HUDEP-2 (cell line): ENCODE results near the gene NBPF3.
A peak's percentile ranks its signal among the peaks of the same experiment; 100 is the strongest.
"Not testable (repeated sequence)": the region's sequence is repeated elsewhere in the genome, so short reads cannot be mapped to it uniquely, and the experiment has no call there.

ENCODE experiments used
- DNase-seq, 76 experiments: peaks; one replicate each; lab custom pipeline; 2025; ENCODE audit not compliant: unreplicated experiment in 76 of 76; lab: John Stamatoyannopoulos, UW

The NBPF3 gene, protein sequence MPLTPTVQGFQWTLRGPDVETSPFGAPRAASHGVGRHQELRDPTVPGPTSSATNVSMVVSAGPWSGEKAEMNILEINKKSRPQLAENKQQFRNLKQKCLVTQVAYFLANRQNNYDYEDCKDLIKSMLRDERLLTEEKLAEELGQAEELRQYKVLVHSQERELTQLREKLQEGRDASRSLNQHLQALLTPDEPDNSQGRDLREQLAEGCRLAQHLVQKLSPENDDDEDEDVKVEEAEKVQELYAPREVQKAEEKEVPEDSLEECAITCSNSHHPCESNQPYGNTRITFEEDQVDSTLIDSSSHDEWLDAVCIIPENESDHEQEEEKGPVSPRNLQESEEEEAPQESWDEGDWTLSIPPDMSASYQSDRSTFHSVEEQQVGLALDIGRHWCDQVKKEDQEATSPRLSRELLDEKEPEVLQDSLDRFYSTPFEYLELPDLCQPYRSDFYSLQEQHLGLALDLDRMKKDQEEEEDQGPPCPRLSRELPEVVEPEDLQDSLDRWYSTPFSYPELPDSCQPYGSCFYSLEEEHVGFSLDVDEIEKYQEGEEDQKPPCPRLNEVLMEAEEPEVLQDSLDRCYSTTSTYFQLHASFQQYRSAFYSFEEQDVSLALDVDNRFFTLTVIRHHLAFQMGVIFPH

DNA sequence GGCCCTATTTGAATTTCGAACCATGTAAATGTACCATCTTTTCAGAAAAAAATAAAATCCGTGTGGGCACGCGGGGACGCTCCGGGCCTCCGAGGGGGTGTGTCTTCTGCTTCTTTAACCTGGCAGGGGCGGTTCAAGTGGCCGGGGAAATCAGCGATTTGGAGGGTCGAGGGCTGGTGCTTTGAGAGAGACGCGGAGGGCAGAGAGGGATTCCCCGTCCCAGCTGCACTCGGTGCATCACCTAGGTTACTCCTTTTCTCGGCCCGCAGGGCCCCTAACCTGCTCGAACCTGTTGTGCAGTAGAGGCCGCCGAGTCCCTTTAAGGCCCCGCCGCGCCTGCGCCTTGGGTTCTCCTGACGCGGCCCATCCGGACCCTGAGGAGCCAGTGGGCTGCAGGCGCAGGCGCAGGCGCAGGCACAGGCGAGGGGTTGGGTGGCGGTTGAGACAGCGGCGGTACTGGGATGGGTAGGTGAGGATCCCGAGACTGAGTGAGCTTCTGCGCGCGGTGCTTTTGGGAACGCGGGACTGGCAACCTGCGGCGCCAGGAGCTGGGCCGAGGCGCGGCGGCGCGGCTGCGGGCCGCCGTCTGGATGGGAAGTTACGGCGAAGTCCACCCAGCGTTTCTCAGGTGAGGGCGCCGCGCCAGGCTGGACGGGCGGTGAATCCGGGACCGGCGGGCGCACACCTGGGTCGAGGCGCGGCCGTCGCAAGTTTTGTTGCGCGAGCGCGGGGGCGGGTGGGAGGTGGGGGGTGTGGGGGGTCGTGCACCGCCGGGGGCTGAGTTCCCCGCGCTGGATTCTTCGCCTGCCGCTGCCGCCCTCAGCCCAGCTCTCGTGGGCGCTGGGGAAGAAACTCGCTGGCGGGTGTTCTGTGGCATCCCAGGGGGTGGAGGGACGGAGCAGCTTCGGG, at the start of gene NBPF3:
TSS of gene NBPF3 (plus strand) at position 417 of the 909 bp plus-strand sequence. CDS start 4,950 bp downstream, outside the sequence.
- DNase-seq, result peak in 71 of 76 experiments; percentile 15 to 85 (median 64)

DNA sequence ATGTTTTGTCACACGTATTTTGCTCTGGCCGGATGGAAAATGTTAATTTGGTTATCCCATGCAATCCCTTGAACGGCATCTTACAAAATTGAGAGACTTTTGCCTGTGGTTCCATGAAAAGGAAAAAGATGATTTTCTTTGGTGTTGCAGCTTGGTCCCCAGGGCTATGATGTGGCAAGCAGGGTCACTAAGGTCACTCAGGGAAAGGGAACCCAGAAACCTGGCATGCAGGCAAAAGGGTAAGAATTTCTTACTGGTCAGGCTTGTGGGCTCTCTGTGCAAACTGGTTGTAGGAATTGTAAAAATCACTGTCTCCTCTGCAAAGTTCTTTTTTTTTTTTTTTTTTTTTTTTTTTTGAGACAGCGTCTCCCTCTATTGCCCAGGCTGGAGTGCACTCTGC, 48.4 kb upstream of the NBPF3 start:
- DNase-seq, result no peak

DNA sequence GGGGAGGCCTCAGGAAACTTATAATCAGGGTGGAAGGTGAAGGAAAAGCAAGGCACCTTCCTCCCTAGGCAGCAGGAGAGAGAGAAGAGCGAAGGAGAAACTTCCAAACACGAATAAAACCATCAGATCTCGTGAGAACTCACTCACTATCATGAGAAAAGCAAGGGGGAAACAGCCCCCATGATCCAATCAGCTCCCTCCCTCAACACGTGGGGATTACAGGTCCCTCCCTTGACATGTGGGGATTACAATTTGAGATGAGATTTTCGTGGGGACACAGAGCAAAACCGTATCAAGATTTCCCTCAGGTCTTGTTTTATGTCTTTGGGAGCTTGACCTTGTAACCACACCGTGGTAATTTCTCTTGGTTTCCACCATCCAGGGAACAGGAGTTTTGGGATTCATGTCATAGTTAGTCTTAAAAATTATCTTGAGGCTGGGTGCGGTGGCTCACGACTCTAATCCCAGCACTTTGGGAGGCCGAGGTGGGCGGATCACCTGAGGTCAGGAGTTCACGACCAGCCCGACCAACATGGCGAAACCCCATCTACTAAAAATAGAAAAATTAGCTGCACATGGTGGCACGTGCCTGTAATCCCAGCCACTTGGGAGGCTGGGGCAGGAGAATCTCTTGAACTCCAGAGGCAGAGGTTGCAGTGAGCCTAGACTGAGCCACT, 47.2 kb upstream of the NBPF3 start:
- DNase-seq, result no peak

DNA sequence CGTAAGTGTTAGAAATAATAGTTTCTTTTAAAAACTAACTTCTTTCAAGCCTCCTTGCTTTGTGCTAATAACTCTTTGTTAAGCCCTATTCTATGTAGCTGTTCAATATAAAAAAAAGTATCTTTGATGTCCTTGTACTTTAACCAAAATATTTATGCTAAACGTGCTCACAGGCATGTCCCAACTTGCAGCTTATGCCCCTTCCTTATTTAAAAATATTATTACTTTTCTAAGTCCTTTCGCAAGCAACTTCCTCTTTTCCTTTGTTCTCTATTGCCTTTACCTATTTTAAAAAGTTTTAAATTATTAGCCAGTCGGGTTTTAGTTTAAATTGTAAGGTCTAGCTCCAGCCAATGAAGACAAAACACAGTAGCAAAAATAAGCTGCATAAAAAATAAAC, 43.4 kb upstream of the NBPF3 start:
- no peak for DNase-seq

DNA sequence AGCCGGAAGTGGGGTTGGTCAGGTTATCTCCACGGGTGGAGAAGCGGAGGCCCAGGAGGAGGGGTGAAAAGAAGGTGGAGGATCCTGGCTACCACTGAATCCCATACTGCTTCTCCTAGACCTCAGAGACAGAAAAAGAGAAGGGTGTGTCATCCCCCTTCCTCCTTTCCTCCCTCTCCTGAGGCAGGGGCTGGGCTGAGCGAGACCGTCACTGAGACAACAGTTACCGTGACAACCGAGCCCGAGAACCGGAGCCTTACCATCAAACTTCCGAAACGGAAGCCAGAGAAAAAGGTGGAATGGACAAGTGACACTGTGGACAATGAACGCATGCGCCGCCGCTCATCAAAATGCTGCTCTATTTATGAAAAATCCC, 42.1 kb upstream of the NBPF3 start:
- DNase-seq, result no peak

DNA sequence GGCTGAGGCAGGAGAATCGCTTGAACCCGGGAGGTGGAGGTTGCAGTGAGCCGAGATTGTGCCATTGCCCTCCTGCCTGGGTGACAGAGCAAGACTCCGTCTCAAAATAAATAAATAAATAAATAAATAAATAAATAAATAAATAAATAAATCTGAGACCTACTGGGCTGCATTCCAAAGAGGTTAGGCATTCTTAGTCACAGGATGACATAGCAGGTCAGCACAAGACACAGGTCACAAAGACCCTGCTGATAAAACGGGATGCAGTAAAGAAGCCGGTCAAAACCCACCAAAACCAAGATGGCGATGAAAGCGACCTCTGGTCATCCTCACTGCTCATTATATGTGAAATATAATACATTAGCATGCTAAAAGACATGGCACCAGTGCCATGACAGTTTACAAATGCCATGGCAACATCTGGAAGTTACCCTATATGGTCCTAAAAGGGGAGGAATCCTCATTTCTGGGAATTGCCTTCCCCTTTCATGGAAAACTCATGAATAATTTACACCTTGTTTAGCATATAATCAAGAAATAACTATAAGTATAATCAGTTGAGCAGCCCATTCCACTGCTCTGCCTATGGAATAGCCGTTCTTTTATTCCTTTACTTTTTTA, 38.1 kb upstream of the NBPF3 start:
- DNase-seq, result not testable (repeated sequence)

DNA sequence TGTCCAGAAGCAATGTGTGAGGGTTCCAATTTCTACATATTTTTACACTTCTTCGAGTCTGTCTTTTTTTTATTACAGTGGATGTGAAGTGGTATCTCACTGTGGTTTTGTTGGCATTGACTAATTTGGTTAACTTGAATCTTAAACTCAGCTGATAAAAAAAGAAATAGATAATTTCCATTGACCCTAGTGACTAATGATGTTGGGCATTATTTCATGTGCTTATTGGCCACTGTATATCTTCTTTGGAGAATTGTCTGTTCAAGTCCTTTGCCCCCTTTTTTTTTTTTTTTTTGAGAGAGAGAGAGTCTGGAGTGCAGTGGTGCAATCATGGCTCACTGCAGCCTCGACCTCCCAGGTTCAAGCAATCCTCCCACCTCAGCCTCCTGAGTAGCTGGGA, 33.3 kb upstream of the NBPF3 start:
- DNase-seq, result no peak

DNA sequence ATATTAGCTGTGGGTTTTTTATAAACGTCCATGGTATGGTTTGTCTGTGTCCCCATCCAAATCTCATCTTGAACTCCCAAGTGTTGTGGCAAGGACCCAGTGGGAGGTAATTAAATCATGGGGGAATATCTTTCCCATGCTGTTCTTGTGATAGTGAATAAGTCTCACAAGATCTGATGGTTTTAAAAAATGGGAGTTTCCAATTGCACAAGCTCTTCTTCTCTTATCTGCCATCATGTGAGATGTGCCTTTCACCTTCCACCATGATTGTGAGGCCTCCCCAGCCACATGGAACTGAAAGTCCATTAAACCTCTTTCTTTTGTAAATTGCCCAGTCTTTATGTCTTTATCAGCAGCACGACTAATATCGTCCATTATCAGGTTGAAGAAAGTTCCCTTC, 30.0 kb upstream of the NBPF3 start:
- not testable (repeated sequence) for DNase-seq

DNA sequence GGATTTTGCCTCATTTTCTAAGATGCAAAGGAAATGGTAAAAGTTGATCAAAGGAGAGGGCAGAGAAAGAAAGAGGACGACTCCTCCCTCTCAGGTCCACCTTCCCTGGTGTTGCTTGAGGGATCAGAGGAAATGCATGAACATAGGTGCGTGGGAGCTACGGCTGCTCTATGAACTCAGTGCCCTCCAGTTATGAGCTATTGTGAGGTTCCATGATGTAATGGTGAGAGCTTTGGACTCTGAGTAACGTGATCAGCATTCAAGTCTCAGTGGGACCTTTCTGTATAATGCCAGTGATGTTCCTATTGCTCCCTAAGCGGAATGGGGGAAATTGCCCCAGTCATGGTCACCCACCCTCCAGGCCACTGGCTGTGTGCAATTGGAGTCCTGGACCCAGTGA, 25.9 kb upstream of the NBPF3 start:
- no peak for DNase-seq

DNA sequence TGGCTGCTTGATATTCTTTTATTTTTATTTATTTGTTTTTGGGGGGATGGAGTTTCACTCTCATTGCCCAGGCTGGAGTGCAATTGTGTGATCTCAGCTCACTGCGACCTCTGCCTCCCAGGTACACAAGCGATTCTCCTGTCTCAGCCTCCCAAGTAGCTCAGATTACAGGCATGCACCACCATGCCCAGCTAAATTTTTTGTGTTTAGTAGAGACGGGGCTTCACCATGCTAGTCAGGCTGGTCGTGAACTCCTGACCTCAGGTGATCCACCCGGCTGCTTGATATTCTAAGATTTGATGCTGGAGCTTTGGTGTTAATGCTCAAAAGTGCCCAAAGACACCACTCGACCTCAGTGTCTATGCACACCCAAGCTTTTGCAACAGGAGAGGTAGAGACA, 19.6 kb upstream of the NBPF3 start:
- not testable (repeated sequence) for DNase-seq

DNA sequence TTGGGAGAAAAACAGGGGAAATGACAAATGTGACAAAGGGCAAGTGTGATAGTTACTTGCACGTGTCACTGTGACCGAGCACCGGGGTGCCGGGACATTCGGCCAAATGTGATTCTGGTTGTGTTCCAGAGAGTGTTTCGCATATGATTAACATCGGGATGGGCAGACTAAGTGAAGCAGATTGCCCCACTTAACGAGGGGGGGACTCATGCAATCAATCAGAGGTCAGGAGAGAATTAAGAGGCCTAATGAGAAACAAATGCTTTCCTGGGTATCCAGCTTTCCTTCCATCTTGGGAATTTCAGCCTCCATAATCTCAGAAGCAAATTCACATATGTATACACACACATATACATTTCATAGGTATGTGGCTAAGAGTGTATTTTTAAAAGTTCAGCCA, 18.6 kb upstream of the NBPF3 start:
- DNase-seq, result not testable (repeated sequence)

DNA sequence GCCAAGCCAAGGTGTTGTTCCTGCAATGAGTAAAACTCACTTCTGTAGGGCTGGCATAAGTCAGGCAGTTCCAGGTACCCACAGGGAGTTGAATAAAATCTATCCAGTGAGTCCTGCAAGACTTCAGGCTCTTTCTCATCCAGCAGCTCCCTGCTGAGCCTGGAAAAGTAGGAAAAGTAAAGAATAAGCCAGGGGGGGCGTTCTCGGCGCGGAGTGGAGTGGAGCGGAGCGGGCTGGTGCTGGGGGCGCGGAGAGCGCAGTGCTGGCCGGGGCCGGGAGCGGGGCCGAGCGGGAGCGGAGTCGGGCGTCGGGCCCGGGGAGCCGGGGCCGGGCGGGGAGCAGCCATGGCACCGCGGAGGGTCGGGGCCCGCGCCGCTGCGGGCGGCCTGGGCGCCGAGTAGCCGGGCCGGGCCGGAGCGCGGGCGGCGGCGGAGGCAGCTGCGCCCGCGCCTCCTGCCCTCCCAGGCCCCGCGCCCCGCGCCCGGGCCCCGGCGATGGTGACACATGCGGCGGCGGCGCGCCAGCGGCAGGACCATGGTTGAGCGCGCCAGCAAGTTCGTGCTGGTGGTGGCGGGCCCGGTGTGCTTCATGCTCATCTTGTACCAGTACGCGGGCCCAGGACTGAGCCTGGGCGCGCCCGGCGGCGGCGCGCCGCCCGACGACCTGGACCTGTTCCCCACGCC, 12.0 kb upstream of the NBPF3 start:
- not testable (repeated sequence) for DNase-seq

DNA sequence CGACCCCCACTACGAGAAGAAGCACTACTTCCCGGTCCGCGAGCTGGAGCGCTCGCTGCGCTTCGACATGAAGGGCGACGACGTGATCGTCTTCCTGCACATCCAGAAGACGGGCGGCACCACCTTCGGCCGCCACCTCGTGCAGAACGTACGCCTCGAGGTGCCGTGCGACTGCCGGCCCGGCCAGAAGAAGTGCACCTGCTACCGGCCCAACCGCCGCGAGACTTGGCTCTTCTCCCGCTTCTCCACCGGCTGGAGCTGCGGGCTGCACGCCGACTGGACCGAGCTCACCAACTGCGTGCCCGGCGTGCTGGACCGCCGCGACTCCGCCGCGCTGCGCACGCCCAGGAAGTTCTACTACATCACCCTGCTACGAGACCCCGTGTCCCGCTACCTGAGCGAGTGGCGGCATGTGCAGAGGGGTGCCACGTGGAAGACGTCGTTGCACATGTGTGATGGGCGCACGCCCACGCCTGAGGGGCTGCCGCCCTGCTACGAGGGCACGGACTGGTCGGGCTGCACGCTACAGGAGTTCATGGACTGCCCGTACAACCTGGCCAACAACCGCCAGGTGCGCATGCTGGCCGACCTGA, 11.4 kb upstream of the NBPF3 start:
- not testable (repeated sequence) for DNase-seq

DNA sequence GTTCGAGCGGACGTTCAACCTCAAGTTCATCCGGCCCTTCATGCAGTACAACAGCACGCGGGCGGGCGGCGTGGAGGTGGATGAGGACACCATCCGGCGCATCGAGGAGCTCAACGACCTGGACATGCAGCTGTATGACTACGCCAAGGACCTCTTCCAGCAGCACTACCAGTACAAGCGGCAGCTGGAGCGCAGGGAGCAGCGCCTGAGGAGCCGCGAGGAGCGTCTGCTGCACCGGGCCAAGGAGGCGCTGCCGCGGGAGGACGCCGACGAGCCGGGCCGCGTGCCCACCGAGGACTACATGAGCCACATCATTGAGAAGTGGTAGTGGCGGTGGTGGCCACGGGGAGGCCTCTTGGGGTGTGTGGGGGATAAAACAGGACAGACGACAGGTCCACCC, 10.7 kb upstream of the NBPF3 start:
- DNase-seq, result not testable (repeated sequence)

DNA sequence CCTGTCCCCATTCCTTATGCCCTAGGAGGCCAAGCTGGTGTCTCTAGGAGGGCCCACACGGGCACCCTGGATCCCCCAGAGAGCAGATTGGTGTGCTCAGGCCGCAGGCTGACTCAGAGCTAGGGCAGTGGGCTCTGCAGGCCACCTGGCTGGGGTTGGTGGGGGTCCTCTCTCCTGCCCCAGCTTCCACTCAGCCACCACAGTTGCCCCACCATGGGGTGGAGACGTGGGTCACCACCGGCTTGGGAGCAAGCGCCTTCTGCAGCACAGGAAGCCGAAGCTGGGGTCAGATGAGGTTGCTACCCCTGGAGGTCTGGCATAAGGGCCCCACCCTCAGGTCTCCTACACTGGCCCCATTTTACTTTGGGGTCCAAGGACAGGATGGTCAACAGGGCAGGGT, 9.1 kb upstream of the NBPF3 start:
- not testable (repeated sequence) for DNase-seq

DNA sequence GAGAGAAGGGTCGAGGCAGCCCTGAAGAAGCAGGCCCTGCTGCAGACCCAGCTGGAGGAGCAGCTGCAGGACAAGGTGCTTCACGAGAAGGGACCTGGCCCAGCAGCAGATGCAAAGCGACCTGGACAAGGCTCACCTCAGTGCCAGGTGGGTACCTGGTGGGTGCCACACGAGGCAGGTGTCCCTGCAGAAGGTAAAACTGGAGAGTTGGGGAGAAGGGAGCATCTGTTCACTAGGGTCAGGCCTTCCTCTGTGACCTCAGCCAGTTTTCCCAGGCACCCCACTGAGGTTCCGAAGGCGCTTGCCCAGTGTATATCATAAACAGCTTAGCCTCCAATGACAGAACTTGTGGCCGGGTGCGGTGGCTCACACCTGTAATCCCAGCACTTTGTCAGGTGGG, 5.5 kb upstream of the NBPF3 start:
- no peak for DNase-seq

DNA sequence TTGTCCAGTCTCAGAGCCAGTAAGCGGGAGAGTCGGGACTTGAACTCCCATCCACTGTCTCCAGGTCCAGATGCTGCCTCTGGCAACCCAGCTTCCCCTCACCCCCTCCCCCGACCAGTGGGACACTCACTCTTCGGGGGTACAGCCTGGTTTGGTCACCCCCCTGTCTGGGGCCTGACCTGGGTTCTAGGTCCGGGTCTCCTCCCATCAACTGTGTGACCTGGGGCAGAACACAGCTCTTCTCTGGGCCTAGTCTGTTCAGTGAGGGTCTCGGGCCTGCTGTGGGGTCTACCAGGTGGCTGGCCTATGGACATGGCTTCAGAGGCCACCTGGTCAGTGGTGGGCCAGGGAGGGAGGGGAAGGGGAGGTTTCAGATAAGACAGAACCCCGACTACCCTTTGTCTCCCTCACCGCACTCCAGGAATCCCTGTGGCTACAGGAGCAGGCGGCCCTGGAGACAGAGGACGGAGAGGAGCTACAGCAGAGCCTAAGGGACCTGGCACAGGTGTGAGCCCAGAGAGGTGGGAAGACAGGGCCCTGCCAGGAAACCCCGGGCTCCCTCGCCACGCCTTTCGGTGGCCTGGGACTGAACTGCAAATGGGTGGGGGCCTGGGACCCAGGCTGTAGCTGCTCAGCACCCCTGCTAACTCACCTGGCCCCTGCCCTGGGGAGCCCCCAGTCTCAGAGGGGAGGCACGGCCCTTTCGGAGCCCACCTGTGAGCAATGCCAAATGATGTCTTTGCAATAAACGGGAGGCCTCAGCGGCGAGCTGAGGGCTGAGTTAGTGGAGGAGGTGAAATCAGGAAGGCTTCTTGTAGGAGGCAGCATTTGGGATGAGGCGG, 4.1 kb upstream of the NBPF3 start:
- DNase-seq, result no peak
